WTC11 (cell line): Measurements from ENCODE around the gene NDUFS2. TPM values are rescaled to one million over a fixed set of nuclear protein-coding genes. Genes with fewer than 3 reads are reported as not detected.

Experiments used
- ATAC-seq: fragments of 200-7000 bp; cut with Tn5 transposase; 2 replicates; pipeline ENCODE4 v1.10.0; 2021; ENCODE audit warnings: mild to moderate bottlenecking, moderate library complexity
- Bru-seq: library from RNA; stranded (reverse); fragments of 400-500 nt; gene quantifications from one replicate; lab custom pipeline; 2021; lab: Mats Ljungman, UMichigan
- CTCF ChIA-PET: fragments of 300-600 bp; sonication (Branson Sonifier 250); formaldehyde crosslinking; loops from one replicate; lab custom pipeline; 2021; ENCODE audit warnings: antibody characterized with exemption; lab: Charles Lee
- POLR2A ChIA-PET: fragments of 350-600 bp; sonication (Branson Sonifier 250); formaldehyde crosslinking; loops from one replicate; lab custom pipeline; 2021; ENCODE audit warnings: antibody characterized with exemption; lab: Charles Lee
- DNase-seq: peaks from one replicate; pipeline ENCODE4 v3.0.0; 2021; ENCODE audit warnings: low spot score
- H3K27ac Mint-ChIP-seq: 2 replicates; pipeline ENCODE4 v1.8.0; 2021; ENCODE audit warnings: mixed read lengths
- H3K27me3 Mint-ChIP-seq: 2 replicates; pipeline ENCODE4 v1.8.0; 2021; ENCODE audit warnings: low read depth, mild to moderate bottlenecking, moderate library complexity, mixed read lengths
- H3K36me3 Mint-ChIP-seq: 2 replicates; pipeline ENCODE4 v1.8.0; 2021; ENCODE audit warnings: mixed read lengths
- H3K4me1 Mint-ChIP-seq: 2 replicates; pipeline ENCODE4 v1.8.0; 2022; ENCODE audit warnings: mixed read lengths
- H3K4me3 Mint-ChIP-seq: 2 replicates; pipeline ENCODE4 v1.8.0; 2021; ENCODE audit warnings: mild to moderate bottlenecking, moderate library complexity, mixed read lengths
- H3K9me3 Mint-ChIP-seq: 2 replicates; pipeline ENCODE4 v1.8.0; 2021; ENCODE audit warnings: mixed read lengths
- ELF4 ChIP-seq: sonication (generic); formaldehyde crosslinking; IDR thresholded peaks from 2 replicates; pipeline ENCODE4 v1.8.1; 2022; ENCODE audit warnings: low read depth, mild to moderate bottlenecking, moderate library complexity, missing genetic modification reagents
- FOXK1 ChIP-seq: sonication (generic); formaldehyde crosslinking; IDR thresholded peaks from 2 replicates; pipeline ENCODE4 v1.8.0; 2022; ENCODE audit warnings: mild to moderate bottlenecking, moderate library complexity, missing genetic modification reagents
- GABPB1 ChIP-seq: sonication (generic); formaldehyde crosslinking; IDR thresholded peaks from 2 replicates; pipeline ENCODE4 v1.8.1; 2023; ENCODE audit warnings: mild to moderate bottlenecking, missing genetic modification reagents
- HMGA2 ChIP-seq: fragments of 250-450 bp; sonication (Bioruptor Pico); IDR thresholded peaks from 2 replicates; pipeline ENCODE4 v1.4.0; 2021; ENCODE audit warnings: mild to moderate bottlenecking, moderate library complexity
- JUN ChIP-seq: sonication (generic); formaldehyde crosslinking; IDR thresholded peaks from 2 replicates; pipeline ENCODE4 v1.8.0; 2023; ENCODE audit warnings: mild to moderate bottlenecking, missing genetic modification reagents
- RELA ChIP-seq: sonication (generic); formaldehyde crosslinking; IDR thresholded peaks from 2 replicates; pipeline ENCODE4 v1.8.1; 2022; ENCODE audit warnings: missing genetic modification reagents, mild to moderate bottlenecking, borderline replicate concordance
- RORB ChIP-seq: fragments of 250-450 bp; sonication (Bioruptor Pico); IDR thresholded peaks from 2 replicates; pipeline ENCODE4 v1.9.0; 2021; ENCODE audit warnings: mild to moderate bottlenecking
- TCF7 ChIP-seq: sonication (generic); formaldehyde crosslinking; IDR thresholded peaks from 2 replicates; pipeline ENCODE4 v1.8.0; 2022; ENCODE audit warnings: mild to moderate bottlenecking, low read depth, missing genetic modification reagents, moderate library complexity
- ZNF121 ChIP-seq: sonication (generic); formaldehyde crosslinking; IDR thresholded peaks from 2 replicates; pipeline ENCODE4 v1.8.0; 2023; ENCODE audit warnings: missing genetic modification reagents
- ZNF138 ChIP-seq: sonication (generic); formaldehyde crosslinking; conservative IDR thresholded peaks from 2 replicates; pipeline ENCODE4 v1.8.1; 2022; ENCODE audit warnings: mild to moderate bottlenecking, moderate library complexity, missing genetic modification reagents
- ZNF423 ChIP-seq: fragments of 250-450 bp; sonication (Bioruptor Pico); IDR thresholded peaks from 2 replicates; pipeline ENCODE4 v2.1.2; 2022; ENCODE audit warnings: mild to moderate bottlenecking, moderate library complexity
- ZNF671 ChIP-seq: fragments of 250-450 bp; sonication (Bioruptor Pico); IDR thresholded peaks from 2 replicates; pipeline ENCODE4 v1.8.0; 2021; ENCODE audit warnings: mild to moderate bottlenecking
- long read RNA-seq, 3 experiments: library from RNA in 1 of 3; library from capped mRNA in 1 of 3; library from polyadenylated mRNA in 1 of 3; unstranded in 2 of 3; stranded (forward) in 1 of 3; transcript quantifications; one replicate each; pipeline ENCODE4 v2.0.0, GENCODE V29; 2021
- total RNA-seq: library from RNA; stranded (reverse); gene quantifications from 3 replicates; pipeline ENCODE4 v1.2.3, GENCODE V29; 2021
- TF ChIP-seq, protein P1 (sequence below): sonication (generic); formaldehyde crosslinking; IDR thresholded peaks from 2 replicates; pipeline ENCODE4 v1.8.1; 2023; ENCODE audit warnings: mild to moderate bottlenecking, moderate library complexity, missing genetic modification reagents
- TF ChIP-seq, protein P2 (sequence below): fragments of 250-450 bp; sonication (Bioruptor Pico); IDR thresholded peaks from 2 replicates; pipeline ENCODE4 v2.1.2; 2022; ENCODE audit warnings: mild to moderate bottlenecking, moderate library complexity
- TF ChIP-seq, protein P3 (sequence below): sonication (generic); formaldehyde crosslinking; IDR thresholded peaks from 2 replicates; pipeline ENCODE4 v1.8.1; 2022; ENCODE audit warnings: mild to moderate bottlenecking, moderate library complexity, missing genetic modification reagents
- TF ChIP-seq, protein P4 (sequence below): sonication (generic); formaldehyde crosslinking; IDR thresholded peaks from 2 replicates; pipeline ENCODE4 v1.8.1; 2022; ENCODE audit warnings: missing genetic modification reagents, borderline replicate concordance
- TF ChIP-seq, protein P5 (sequence below): sonication (generic); formaldehyde crosslinking; IDR thresholded peaks from 2 replicates; pipeline ENCODE4 v1.8.1; 2023; ENCODE audit warnings: mild to moderate bottlenecking, missing genetic modification reagents
- TF ChIP-seq, protein P6 (sequence below): sonication (generic); formaldehyde crosslinking; IDR thresholded peaks from 2 replicates; pipeline ENCODE4 v1.8.0; 2022; ENCODE audit warnings: missing genetic modification reagents
- TF ChIP-seq, protein P7 (sequence below): sonication (generic); formaldehyde crosslinking; IDR thresholded peaks from 2 replicates; pipeline ENCODE4 v1.8.0; 2023; ENCODE audit warnings: missing genetic modification reagents, mild to moderate bottlenecking, borderline replicate concordance

The NDUFS2 gene
- 105 to 108 TPM (median 105 TPM) in 3 replicates for total RNA-seq
- percentile 88 among the genes with signal in this experiment for Bru-seq, nascent RNA
- long read RNA-seq, experiment 1, partial matches to known transcripts = 478 of 524 reads
- long read RNA-seq, experiment 1, other reads (novel, unspliced or antisense) = 44 of 524 reads
- long read RNA-seq, experiment 2, partial matches to known transcripts = 169 of 196 reads
- long read RNA-seq, experiment 2, other reads (novel, unspliced or antisense) = 26 of 196 reads
- long read RNA-seq, experiment 3, partial matches to known transcripts = 628 of 680 reads
- long read RNA-seq, experiment 3, other reads (novel, unspliced or antisense) = 50 of 680 reads

DNA sequence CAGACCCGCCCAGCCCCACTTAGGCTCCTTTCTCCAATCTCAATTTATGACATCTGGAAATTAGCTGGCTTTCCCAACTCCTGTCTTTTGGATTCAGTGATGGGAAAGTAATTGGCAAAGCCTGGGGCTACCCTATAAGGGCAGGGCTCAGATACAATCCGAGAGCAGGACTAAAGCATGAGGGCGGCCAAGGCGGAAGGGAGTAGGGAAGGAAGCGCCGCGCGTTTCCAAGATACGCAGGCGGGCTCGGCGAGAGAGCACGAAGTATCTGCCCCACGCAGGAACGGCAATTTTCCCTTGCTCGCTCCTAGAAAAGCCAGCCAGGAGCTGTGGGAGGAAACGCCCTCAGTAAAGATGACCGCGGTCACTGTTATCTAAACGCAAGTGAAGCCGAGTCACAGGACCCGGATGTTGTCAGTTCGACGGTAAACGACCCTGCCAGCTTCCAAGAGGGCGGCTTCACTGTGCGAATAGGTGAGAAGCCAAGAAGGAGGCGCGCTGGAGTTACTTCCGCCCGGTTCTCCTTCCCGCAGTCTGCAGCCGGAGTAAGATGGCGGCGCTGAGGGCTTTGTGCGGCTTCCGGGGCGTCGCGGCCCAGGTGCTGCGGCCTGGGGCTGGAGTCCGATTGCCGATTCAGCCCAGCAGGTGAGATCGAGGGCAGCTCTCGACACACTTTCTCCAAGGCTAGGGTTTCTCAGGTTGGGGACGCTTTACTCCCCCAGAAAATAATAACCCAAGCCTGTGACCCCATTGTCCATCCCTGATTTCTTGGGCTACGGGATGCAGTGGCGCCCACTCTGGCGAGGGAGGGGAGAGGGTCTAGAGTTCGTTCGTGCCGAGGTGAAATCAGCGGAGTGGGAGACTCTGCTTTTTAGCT lies at the start of gene NDUFS2:
NDUFS2 (plus strand) TSS at position 532 of the 877 bp plus-strand sequence; CDS start at position 551, 19 bp downstream.
- peak; percentile 97 for DNase-seq
- Mint-ChIP-seq H3K4me3 (peak within 1 kb of the TSS; percentile 91), H3K4me1 (peaks cover 59% of the 10 kb centered on the region), H3K9me3 (no peaks in the 10 kb centered on the region), H3K27me3 (no peaks in the 10 kb centered on the region), H3K36me3 (peaks cover 30% of the 10 kb centered on the region), H3K27ac (peak within 1 kb of the TSS; percentile 96)
- ATAC-seq = peak; percentile 80
- ChIA-PET CTCF (interaction anchor here (0.6 to 3.4 kb wide), 13 partner anchors 8 to 238 kb away, joined by 3 to 40 read pairs (median 6); partner anchors contain the start of genes APOA2, B4GALT3, PPOX and TOMM40L), POLR2A (interaction anchor here (0.6 to 2.2 kb wide), 8 partner anchors 8 to 188 kb away, joined by 3 to 8 read pairs (median 4); partner anchors contain the start of genes DEDD, F11R and TOMM40L)
- TF ChIP-seq ELF4 (CRISPR knock-in tag) (no peak), GABPB1 (CRISPR knock-in tag) (peak; percentile 83), ZNF423 (CRISPR knock-in tag) (no peak), TCF7 (CRISPR knock-in tag) (no peak), JUN (no peak), RORB (CRISPR knock-in tag) (no peak), HMGA2 (CRISPR knock-in tag) (no peak), ZNF121 (CRISPR knock-in tag) (no peak), ZNF671 (no peak), ZNF138 (CRISPR knock-in tag) (no peak), RELA (CRISPR knock-in tag) (no peak), FOXK1 (CRISPR knock-in tag) (peak; percentile 96)
- TF ChIP-seq, protein P1, sequence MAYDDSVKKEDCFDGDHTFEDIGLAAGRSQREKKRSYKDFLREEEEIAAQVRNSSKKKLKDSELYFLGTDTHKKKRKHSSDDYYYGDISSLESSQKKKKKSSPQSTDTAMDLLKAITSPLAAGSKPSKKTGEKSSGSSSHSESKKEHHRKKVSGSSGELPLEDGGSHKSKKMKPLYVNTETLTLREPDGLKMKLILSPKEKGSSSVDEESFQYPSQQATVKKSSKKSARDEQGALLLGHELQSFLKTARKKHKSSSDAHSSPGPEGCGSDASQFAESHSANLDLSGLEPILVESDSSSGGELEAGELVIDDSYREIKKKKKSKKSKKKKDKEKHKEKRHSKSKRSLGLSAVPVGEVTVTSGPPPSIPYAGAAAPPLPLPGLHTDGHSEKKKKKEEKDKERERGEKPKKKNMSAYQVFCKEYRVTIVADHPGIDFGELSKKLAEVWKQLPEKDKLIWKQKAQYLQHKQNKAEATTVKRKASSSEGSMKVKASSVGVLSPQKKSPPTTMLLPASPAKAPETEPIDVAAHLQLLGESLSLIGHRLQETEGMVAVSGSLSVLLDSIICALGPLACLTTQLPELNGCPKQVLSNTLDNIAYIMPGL (CRISPR knock-in tag) = peak; percentile 89
- TF ChIP-seq, protein P2, sequence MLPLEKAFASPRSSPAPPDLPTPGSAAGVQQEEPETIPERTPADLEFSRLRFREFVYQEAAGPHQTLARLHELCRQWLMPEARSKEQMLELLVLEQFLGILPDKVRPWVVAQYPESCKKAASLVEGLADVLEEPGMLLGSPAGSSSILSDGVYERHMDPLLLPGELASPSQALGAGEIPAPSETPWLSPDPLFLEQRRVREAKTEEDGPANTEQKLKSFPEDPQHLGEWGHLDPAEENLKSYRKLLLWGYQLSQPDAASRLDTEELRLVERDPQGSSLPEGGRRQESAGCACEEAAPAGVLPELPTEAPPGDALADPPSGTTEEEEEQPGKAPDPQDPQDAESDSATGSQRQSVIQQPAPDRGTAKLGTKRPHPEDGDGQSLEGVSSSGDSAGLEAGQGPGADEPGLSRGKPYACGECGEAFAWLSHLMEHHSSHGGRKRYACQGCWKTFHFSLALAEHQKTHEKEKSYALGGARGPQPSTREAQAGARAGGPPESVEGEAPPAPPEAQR (CRISPR knock-in tag) = no peak
- TF ChIP-seq, protein P3, sequence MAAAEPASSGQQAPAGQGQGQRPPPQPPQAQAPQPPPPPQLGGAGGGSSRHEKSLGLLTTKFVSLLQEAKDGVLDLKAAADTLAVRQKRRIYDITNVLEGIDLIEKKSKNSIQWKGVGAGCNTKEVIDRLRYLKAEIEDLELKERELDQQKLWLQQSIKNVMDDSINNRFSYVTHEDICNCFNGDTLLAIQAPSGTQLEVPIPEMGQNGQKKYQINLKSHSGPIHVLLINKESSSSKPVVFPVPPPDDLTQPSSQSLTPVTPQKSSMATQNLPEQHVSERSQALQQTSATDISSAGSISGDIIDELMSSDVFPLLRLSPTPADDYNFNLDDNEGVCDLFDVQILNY (CRISPR knock-in tag) = peak; percentile 66; the same call in 1 of the 2 replicates
- TF ChIP-seq, protein P4, sequence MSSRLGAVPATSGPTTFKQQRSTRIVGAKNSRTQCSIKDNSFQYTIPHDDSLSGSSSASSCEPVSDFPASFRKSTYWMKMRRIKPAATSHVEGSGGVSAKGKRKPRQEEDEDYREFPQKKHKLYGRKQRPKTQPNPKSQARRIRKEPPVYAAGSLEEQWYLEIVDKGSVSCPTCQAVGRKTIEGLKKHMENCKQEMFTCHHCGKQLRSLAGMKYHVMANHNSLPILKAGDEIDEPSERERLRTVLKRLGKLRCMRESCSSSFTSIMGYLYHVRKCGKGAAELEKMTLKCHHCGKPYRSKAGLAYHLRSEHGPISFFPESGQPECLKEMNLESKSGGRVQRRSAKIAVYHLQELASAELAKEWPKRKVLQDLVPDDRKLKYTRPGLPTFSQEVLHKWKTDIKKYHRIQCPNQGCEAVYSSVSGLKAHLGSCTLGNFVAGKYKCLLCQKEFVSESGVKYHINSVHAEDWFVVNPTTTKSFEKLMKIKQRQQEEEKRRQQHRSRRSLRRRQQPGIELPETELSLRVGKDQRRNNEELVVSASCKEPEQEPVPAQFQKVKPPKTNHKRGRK (CRISPR knock-in tag) = no peak
- TF ChIP-seq, protein P5, sequence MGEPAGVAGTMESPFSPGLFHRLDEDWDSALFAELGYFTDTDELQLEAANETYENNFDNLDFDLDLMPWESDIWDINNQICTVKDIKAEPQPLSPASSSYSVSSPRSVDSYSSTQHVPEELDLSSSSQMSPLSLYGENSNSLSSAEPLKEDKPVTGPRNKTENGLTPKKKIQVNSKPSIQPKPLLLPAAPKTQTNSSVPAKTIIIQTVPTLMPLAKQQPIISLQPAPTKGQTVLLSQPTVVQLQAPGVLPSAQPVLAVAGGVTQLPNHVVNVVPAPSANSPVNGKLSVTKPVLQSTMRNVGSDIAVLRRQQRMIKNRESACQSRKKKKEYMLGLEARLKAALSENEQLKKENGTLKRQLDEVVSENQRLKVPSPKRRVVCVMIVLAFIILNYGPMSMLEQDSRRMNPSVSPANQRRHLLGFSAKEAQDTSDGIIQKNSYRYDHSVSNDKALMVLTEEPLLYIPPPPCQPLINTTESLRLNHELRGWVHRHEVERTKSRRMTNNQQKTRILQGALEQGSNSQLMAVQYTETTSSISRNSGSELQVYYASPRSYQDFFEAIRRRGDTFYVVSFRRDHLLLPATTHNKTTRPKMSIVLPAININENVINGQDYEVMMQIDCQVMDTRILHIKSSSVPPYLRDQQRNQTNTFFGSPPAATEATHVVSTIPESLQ = no peak
- TF ChIP-seq, protein P6, sequence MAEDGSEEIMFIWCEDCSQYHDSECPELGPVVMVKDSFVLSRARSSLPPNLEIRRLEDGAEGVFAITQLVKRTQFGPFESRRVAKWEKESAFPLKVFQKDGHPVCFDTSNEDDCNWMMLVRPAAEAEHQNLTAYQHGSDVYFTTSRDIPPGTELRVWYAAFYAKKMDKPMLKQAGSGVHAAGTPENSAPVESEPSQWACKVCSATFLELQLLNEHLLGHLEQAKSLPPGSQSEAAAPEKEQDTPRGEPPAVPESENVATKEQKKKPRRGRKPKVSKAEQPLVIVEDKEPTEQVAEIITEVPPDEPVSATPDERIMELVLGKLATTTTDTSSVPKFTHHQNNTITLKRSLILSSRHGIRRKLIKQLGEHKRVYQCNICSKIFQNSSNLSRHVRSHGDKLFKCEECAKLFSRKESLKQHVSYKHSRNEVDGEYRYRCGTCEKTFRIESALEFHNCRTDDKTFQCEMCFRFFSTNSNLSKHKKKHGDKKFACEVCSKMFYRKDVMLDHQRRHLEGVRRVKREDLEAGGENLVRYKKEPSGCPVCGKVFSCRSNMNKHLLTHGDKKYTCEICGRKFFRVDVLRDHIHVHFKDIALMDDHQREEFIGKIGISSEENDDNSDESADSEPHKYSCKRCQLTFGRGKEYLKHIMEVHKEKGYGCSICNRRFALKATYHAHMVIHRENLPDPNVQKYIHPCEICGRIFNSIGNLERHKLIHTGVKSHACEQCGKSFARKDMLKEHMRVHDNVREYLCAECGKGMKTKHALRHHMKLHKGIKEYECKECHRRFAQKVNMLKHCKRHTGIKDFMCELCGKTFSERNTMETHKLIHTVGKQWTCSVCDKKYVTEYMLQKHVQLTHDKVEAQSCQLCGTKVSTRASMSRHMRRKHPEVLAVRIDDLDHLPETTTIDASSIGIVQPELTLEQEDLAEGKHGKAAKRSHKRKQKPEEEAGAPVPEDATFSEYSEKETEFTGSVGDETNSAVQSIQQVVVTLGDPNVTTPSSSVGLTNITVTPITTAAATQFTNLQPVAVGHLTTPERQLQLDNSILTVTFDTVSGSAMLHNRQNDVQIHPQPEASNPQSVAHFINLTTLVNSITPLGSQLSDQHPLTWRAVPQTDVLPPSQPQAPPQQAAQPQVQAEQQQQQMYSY = no peak
- TF ChIP-seq, protein P7, sequence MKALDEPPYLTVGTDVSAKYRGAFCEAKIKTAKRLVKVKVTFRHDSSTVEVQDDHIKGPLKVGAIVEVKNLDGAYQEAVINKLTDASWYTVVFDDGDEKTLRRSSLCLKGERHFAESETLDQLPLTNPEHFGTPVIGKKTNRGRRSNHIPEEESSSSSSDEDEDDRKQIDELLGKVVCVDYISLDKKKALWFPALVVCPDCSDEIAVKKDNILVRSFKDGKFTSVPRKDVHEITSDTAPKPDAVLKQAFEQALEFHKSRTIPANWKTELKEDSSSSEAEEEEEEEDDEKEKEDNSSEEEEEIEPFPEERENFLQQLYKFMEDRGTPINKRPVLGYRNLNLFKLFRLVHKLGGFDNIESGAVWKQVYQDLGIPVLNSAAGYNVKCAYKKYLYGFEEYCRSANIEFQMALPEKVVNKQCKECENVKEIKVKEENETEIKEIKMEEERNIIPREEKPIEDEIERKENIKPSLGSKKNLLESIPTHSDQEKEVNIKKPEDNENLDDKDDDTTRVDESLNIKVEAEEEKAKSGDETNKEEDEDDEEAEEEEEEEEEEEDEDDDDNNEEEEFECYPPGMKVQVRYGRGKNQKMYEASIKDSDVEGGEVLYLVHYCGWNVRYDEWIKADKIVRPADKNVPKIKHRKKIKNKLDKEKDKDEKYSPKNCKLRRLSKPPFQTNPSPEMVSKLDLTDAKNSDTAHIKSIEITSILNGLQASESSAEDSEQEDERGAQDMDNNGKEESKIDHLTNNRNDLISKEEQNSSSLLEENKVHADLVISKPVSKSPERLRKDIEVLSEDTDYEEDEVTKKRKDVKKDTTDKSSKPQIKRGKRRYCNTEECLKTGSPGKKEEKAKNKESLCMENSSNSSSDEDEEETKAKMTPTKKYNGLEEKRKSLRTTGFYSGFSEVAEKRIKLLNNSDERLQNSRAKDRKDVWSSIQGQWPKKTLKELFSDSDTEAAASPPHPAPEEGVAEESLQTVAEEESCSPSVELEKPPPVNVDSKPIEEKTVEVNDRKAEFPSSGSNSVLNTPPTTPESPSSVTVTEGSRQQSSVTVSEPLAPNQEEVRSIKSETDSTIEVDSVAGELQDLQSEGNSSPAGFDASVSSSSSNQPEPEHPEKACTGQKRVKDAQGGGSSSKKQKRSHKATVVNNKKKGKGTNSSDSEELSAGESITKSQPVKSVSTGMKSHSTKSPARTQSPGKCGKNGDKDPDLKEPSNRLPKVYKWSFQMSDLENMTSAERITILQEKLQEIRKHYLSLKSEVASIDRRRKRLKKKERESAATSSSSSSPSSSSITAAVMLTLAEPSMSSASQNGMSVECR (CRISPR knock-in tag) = 0 out of 2 replicates have a peak, but pooled peaks have one; percentile 32
